ENCODE measurements around the gene HAO2. TPM values are rescaled to one million over a fixed set of nuclear protein-coding genes. Genes with fewer than 3 reads are reported as not detected.

Gene HAO2
- total RNA-seq, 1 donor from 2014 or later = not detected

DNA sequence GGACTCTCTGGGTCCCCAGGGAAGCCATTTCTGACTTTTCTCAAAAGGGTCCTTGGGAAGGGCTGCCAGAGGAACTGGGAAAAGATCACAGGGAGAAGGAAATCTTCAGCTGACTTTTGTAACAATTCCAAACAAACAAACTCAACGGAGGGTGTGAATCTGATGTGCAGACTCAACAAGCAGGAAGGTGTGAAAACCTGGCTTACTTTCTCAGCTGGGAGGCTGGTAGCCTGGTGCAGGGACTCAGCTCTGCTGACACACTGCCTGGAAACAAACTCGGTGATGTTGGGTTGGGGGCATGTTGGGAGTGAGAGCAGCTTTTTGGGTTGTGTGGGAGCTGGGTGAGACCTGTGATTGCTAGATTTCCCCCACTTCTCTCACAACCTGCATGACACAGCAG, 36.2 kb downstream of the HAO2 start:
- no peaks in the 10 kb centered on the region for H3K36me3 ChIP-seq
- DNase-seq = no peak
- H3K4me1 ChIP-seq = no peaks in the 10 kb centered on the region
- TF ChIP-seq, protein P1, sequence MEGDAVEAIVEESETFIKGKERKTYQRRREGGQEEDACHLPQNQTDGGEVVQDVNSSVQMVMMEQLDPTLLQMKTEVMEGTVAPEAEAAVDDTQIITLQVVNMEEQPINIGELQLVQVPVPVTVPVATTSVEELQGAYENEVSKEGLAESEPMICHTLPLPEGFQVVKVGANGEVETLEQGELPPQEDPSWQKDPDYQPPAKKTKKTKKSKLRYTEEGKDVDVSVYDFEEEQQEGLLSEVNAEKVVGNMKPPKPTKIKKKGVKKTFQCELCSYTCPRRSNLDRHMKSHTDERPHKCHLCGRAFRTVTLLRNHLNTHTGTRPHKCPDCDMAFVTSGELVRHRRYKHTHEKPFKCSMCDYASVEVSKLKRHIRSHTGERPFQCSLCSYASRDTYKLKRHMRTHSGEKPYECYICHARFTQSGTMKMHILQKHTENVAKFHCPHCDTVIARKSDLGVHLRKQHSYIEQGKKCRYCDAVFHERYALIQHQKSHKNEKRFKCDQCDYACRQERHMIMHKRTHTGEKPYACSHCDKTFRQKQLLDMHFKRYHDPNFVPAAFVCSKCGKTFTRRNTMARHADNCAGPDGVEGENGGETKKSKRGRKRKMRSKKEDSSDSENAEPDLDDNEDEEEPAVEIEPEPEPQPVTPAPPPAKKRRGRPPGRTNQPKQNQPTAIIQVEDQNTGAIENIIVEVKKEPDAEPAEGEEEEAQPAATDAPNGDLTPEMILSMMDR (IDR thresholded peaks at IDR 0.05; ENCODE audit: borderline replicate concordance) = no peak
- peaks cover 15% of the 10 kb centered on the region for H3K27me3 ChIP-seq (ENCODE audit: low read depth)
- intact Hi-C loops (cut with micrococcal nuclease) = no loop called here
- no peak overlapping the region for H3K4me3 ChIP-seq
- peaks cover 28% of the 10 kb centered on the region for H3K9me3 ChIP-seq (replicated peaks)
- no peak overlapping the region for H3K27ac ChIP-seq (replicated peaks)

DNA sequence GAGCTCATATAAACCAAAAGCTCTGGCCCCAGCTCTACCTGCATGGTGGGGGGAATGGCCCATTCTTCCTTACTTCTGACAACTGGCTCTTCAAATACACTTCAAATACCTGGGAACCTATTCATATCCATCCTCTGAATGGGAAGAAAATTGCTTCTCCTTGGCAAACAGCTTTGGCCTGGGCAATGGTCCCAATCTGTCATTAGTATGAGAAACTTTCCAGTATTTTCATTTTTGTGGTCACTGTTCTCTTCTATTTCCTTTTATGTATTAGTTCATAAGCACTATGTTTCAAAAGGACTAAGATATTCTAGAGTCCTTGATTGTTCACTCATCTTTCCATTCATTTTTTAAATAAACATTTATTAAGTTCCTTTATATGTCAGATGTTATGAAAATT, 41.1 kb downstream of the HAO2 start:
- Histone ChIP-seq H3K4me3 (no peak overlapping the region), H3K9me3 (replicated peaks) (peaks cover 28% of the 10 kb centered on the region), H3K4me1 (no peaks in the 10 kb centered on the region), H3K36me3 (no peaks in the 10 kb centered on the region), H3K27me3 (ENCODE audit: low read depth) (peaks cover 2% of the 10 kb centered on the region), H3K27ac (replicated peaks) (no peak overlapping the region)
- intact Hi-C loops (cut with micrococcal nuclease) = no loop called here
- TF ChIP-seq, protein P1 (IDR thresholded peaks at IDR 0.05; ENCODE audit: borderline replicate concordance) = no peak
- DNase-seq = no peak

DNA sequence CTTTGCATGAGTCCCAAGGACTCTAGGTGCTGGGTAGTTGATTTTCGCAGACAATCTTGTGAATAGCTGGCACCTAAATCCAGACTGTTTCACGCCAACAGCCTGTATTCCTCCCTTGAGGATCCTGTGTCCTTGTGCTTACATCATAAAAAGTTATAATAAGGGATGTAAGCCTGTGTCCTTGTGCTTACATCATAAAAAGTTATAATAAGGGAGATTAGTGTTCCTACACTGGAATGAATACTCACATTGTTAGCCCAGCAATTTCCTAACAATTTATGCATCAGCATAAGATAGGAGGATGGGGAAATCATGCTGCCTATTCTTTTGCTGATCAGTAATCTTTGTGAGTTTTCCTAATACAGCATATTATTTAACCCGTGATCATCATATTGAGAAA, 42.4 kb downstream of the HAO2 start:
- Histone ChIP-seq H3K27me3 (ENCODE audit: low read depth) (no peaks in the 10 kb centered on the region), H3K27ac (replicated peaks) (no peak overlapping the region), H3K9me3 (replicated peaks) (peaks cover 19% of the 10 kb centered on the region), H3K4me3 (no peak overlapping the region), H3K4me1 (no peaks in the 10 kb centered on the region), H3K36me3 (no peaks in the 10 kb centered on the region)
- TF ChIP-seq, protein P1 (IDR thresholded peaks at IDR 0.05; ENCODE audit: borderline replicate concordance) = no peak
- no peak for DNase-seq
- intact Hi-C loops (cut with micrococcal nuclease) = no loop called here

DNA sequence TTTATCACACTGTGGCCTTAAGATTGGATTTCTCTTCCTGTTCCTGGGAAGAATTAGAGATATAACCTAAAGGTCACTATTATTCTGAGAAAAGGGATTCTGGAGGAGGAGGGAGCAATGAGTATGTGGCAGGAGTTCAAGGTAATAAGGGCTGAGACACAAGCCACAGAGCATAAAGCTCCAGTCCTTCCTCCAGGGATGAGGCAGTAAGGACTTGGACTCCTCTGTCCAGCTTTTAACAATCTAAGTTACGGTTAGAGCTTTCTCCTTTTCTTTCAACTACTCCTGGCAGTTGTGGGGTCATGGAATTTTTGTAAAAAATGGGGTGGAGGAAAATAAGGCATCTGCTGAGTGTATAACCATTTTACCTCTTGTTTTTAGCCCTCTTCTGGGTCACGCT, 46.4 kb downstream of the HAO2 start, which contains the start of gene HSD3B2:
Gene HSD3B2, plus strand, starts transcription at position 201 of the 400 bp plus-strand sequence. CDS start 270 bp downstream, outside the sequence.
- Histone ChIP-seq H3K27me3 (ENCODE audit: low read depth) (no peaks in the 10 kb centered on the region), H3K27ac (replicated peaks) (no peak within 1 kb of the TSS), H3K4me3 (no peak within 1 kb of the TSS), H3K9me3 (replicated peaks) (no peaks in the 10 kb centered on the region), H3K4me1 (no peaks in the 10 kb centered on the region), H3K36me3 (no peaks in the 10 kb centered on the region)
- TF ChIP-seq, protein P1 (IDR thresholded peaks at IDR 0.05; ENCODE audit: borderline replicate concordance) = no peak
- intact Hi-C loops (cut with micrococcal nuclease) = no loop called here
- DNase-seq = no peak

DNA sequence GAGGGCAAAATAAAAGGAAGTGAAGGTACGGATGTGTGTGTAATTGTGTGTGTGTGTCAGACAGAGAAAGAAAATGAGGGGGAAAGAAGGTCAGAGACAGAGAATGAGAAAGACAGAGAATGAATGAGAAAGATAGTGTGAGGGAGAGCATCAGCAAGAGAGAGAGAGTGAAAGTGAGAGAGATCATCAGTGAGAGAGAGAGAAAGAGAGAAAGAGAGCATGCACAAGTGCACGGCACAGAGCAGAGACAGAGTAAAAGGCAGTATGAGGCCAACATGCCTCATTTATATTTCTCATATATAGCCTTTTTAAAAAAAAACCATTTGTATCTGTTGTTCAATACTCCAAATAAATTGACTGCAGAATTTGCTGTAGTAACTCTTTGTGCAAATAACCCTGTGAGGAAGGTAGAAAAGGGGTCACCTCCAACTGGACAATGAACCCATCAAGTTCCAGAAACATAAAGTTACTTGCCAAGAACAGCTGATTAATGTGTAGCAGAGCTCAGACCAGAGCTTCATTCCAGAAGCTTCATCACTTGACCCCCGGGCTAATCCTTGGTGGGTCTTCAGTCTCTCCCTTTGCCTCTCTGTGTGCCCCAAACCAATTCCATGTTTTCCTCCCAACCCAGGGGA, 47.5 kb downstream of the HAO2 start:
- DNase-seq = no peak
- TF ChIP-seq, protein P1 (IDR thresholded peaks at IDR 0.05; ENCODE audit: borderline replicate concordance) = no peak
- no peaks in the 10 kb centered on the region for H3K9me3 ChIP-seq (replicated peaks)
- no peaks in the 10 kb centered on the region for H3K36me3 ChIP-seq
- H3K4me3 ChIP-seq = no peak overlapping the region
- no peaks in the 10 kb centered on the region for H3K4me1 ChIP-seq
- no peaks in the 10 kb centered on the region for H3K27me3 ChIP-seq (ENCODE audit: low read depth)
- intact Hi-C loops (cut with micrococcal nuclease) = no loop called here
- no peak overlapping the region for H3K27ac ChIP-seq (replicated peaks)
